ENCODE measurements around the gene TMEM26. TPM values are rescaled to one million over a fixed set of nuclear protein-coding genes. Genes with fewer than 3 reads are reported as not detected.
A peak's percentile ranks its signal among the peaks of the same experiment; 100 is the strongest.

TMEM26 gene
- 11.7 TPM for total RNA-seq
- polyA plus RNA-seq: 0.51 TPM

GRCh38 chr10:61452655-61453641, at the start of gene TMEM26:
Gene TMEM26, minus strand, starts transcription at chr10:61453381. Its CDS starts 300 bp downstream, at chr10:61453081.
- peak; percentile 55 for DNase-seq (ENCODE audit: extremely low spot score)

GRCh38 chr10:61500460-61500859, 47.3 kb upstream of the TMEM26 start:
- no peak overlapping the region for H3K4me3 ChIP-seq (ENCODE audit: low read depth, low read length)
- H3K36me3 ChIP-seq (ENCODE audit: insufficient read depth): no peaks in the 10 kb centered on the region
- H3K4me1 ChIP-seq (ENCODE audit: insufficient read depth): no peaks in the 10 kb centered on the region
- no peak for DNase-seq (ENCODE audit: extremely low spot score)
- H3K27ac ChIP-seq (ENCODE audit: low read depth): no peak overlapping the region

More at GRCh38 chr10:61452655-61453641, at the start of gene TMEM26:
- H3K4me3 ChIP-seq (ENCODE audit: low read depth, low read length): peak within 1 kb of the TSS; percentile 47
- H3K27ac ChIP-seq (ENCODE audit: low read depth): no peak within 1 kb of the TSS
- WGBS: 1% methylated on average over 58 of the region's 58 CpGs
- no peaks in the 10 kb centered on the region for H3K36me3 ChIP-seq (ENCODE audit: insufficient read depth)
- no peaks in the 10 kb centered on the region for H3K4me1 ChIP-seq (ENCODE audit: insufficient read depth)

- H3K27ac ChIP-seq (ENCODE audit: low read depth): no peak overlapping the region
- WGBS: 97% methylated on average over 2 of the region's 2 CpGs
- no peak overlapping the region for H3K4me3 ChIP-seq (ENCODE audit: low read depth, low read length)
- no peaks in the 10 kb centered on the region for H3K36me3 ChIP-seq (ENCODE audit: insufficient read depth)
- no peak for DNase-seq (ENCODE audit: extremely low spot score)
- H3K4me1 ChIP-seq (ENCODE audit: insufficient read depth): no peaks in the 10 kb centered on the region
Measured at GRCh38 chr10:61492364-61492995, 39.3 kb upstream of the TMEM26 start.

GRCh38 chr10:61487506-61487905, 34.3 kb upstream of the TMEM26 start:
- no peak for DNase-seq (ENCODE audit: extremely low spot score)
- Histone ChIP-seq H3K4me3 (ENCODE audit: low read depth, low read length) (no peak overlapping the region), H3K4me1 (ENCODE audit: insufficient read depth) (no peaks in the 10 kb centered on the region), H3K27ac (ENCODE audit: low read depth) (no peak overlapping the region), H3K36me3 (ENCODE audit: insufficient read depth) (no peaks in the 10 kb centered on the region)
- 64% methylated on average over 5 of the region's 5 CpGs for WGBS

- H3K36me3 ChIP-seq (ENCODE audit: insufficient read depth): no peaks in the 10 kb centered on the region
- DNase-seq (ENCODE audit: extremely low spot score): no peak
- no peaks in the 10 kb centered on the region for H3K4me1 ChIP-seq (ENCODE audit: insufficient read depth)
- 98% methylated on average over 2 of the region's 2 CpGs for WGBS
- H3K27ac ChIP-seq (ENCODE audit: low read depth): no peak overlapping the region
- H3K4me3 ChIP-seq (ENCODE audit: low read depth, low read length): no peak overlapping the region
Measured at GRCh38 chr10:61486738-61487396, 33.7 kb upstream of the TMEM26 start.

GRCh38 chr10:61486251-61486650, 33.1 kb upstream of the TMEM26 start:
- no peak for DNase-seq (ENCODE audit: extremely low spot score)
- H3K4me3 ChIP-seq (ENCODE audit: low read depth, low read length): no peak overlapping the region
- H3K27ac ChIP-seq (ENCODE audit: low read depth): no peak overlapping the region
- no peaks in the 10 kb centered on the region for H3K36me3 ChIP-seq (ENCODE audit: insufficient read depth)
- 67% methylated on average over 1 of the region's 1 CpG for WGBS
- no peaks in the 10 kb centered on the region for H3K4me1 ChIP-seq (ENCODE audit: insufficient read depth)

- 80% methylated on average over 3 of the region's 3 CpGs for WGBS
Measured at GRCh38 chr10:61481597-61481996, 28.4 kb upstream of the TMEM26 start.

GRCh38 chr10:61480208-61480607, 27.0 kb upstream of the TMEM26 start:
- 91% methylated on average over 2 of the region's 2 CpGs for WGBS
- Histone ChIP-seq H3K27ac (ENCODE audit: low read depth) (no peak overlapping the region), H3K4me3 (ENCODE audit: low read depth, low read length) (no peak overlapping the region), H3K36me3 (ENCODE audit: insufficient read depth) (no peaks in the 10 kb centered on the region), H3K4me1 (ENCODE audit: insufficient read depth) (no peaks in the 10 kb centered on the region)
- no peak for DNase-seq (ENCODE audit: extremely low spot score)

More at GRCh38 chr10:61481597-61481996, 28.4 kb upstream of the TMEM26 start:
- DNase-seq (ENCODE audit: extremely low spot score): no peak
- no peaks in the 10 kb centered on the region for H3K4me1 ChIP-seq (ENCODE audit: insufficient read depth)
- no peaks in the 10 kb centered on the region for H3K36me3 ChIP-seq (ENCODE audit: insufficient read depth)
- H3K27ac ChIP-seq (ENCODE audit: low read depth): no peak overlapping the region
- no peak overlapping the region for H3K4me3 ChIP-seq (ENCODE audit: low read depth, low read length)

GRCh38 chr10:61478621-61479312, 25.6 kb upstream of the TMEM26 start:
- no peak for DNase-seq (ENCODE audit: extremely low spot score)
- Histone ChIP-seq H3K36me3 (ENCODE audit: insufficient read depth) (no peaks in the 10 kb centered on the region), H3K27ac (ENCODE audit: low read depth) (no peak overlapping the region), H3K4me3 (ENCODE audit: low read depth, low read length) (no peak overlapping the region), H3K4me1 (ENCODE audit: insufficient read depth) (no peaks in the 10 kb centered on the region)
- 77% methylated on average over 4 of the region's 4 CpGs for WGBS

- no peak for DNase-seq (ENCODE audit: extremely low spot score)
- Histone ChIP-seq H3K4me3 (ENCODE audit: low read depth, low read length) (no peak overlapping the region), H3K27ac (ENCODE audit: low read depth) (no peak overlapping the region), H3K36me3 (ENCODE audit: insufficient read depth) (no peaks in the 10 kb centered on the region), H3K4me1 (ENCODE audit: insufficient read depth) (no peaks in the 10 kb centered on the region)
- WGBS: 71% methylated on average over 1 of the region's 1 CpG
Measured at GRCh38 chr10:61477451-61477850, 24.3 kb upstream of the TMEM26 start.

GRCh38 chr10:61476529-61476928, 23.3 kb upstream of the TMEM26 start:
- Histone ChIP-seq H3K27ac (ENCODE audit: low read depth) (no peak overlapping the region), H3K4me1 (ENCODE audit: insufficient read depth) (no peaks in the 10 kb centered on the region), H3K4me3 (ENCODE audit: low read depth, low read length) (no peak overlapping the region), H3K36me3 (ENCODE audit: insufficient read depth) (no peaks in the 10 kb centered on the region)
- WGBS: 94% methylated on average over 1 of the region's 1 CpG
- no peak for DNase-seq (ENCODE audit: extremely low spot score)

GRCh38 chr10:61475449-61475873, 22.3 kb upstream of the TMEM26 start:
- WGBS: 64% methylated on average over 3 of the region's 3 CpGs
- H3K4me1 ChIP-seq (ENCODE audit: insufficient read depth): no peaks in the 10 kb centered on the region
- no peak for DNase-seq (ENCODE audit: extremely low spot score)
- no peak overlapping the region for H3K27ac ChIP-seq (ENCODE audit: low read depth)
- no peaks in the 10 kb centered on the region for H3K36me3 ChIP-seq (ENCODE audit: insufficient read depth)
- H3K4me3 ChIP-seq (ENCODE audit: low read depth, low read length): no peak overlapping the region

GRCh38 chr10:61472090-61472674, 19.0 kb upstream of the TMEM26 start:
- no peak overlapping the region for H3K27ac ChIP-seq (ENCODE audit: low read depth)
- WGBS: 74% methylated on average over 5 of the region's 5 CpGs
- no peak for DNase-seq (ENCODE audit: extremely low spot score)
- no peaks in the 10 kb centered on the region for H3K4me1 ChIP-seq (ENCODE audit: insufficient read depth)
- H3K36me3 ChIP-seq (ENCODE audit: insufficient read depth): no peaks in the 10 kb centered on the region
- no peak overlapping the region for H3K4me3 ChIP-seq (ENCODE audit: low read depth, low read length)
